GM20000 (cell line): Measurements from ENCODE around the gene PKD1.

Experiments used
- DNase-seq: peaks from one replicate; pipeline ENCODE4 v3.0.0; 2012; ENCODE audit warnings: low spot score
- TF ChIP-seq, protein P1 (sequence below): IDR thresholded peaks from 2 replicates; pipeline ENCODE4 v1.5.1; 2012; ENCODE audit warnings: mild to moderate bottlenecking, control low read depth; ENCODE audit errors: extremely low read depth, missing control alignments

Gene PKD1

DNA sequence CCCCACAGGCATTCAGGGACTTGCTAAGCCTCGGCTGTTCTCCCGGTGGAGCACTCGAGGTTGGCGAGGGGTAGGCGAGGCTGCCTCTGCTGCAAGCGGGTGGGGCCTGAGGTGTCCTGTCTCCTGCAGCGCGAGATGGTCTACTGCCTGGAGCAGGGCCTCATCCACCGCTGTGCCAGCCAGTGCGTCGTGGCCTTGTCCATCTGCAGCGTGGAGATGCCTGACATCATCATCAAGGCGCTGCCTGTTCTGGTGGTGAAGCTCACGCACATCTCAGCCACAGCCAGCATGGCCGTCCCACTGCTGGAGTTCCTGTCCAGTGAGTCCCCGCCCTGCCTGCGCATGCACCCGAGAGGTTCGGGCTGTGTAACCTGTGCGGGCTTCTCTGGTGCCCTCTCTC lies 61.6 kb downstream of the PKD1 start:
- TF ChIP-seq, protein P1, sequence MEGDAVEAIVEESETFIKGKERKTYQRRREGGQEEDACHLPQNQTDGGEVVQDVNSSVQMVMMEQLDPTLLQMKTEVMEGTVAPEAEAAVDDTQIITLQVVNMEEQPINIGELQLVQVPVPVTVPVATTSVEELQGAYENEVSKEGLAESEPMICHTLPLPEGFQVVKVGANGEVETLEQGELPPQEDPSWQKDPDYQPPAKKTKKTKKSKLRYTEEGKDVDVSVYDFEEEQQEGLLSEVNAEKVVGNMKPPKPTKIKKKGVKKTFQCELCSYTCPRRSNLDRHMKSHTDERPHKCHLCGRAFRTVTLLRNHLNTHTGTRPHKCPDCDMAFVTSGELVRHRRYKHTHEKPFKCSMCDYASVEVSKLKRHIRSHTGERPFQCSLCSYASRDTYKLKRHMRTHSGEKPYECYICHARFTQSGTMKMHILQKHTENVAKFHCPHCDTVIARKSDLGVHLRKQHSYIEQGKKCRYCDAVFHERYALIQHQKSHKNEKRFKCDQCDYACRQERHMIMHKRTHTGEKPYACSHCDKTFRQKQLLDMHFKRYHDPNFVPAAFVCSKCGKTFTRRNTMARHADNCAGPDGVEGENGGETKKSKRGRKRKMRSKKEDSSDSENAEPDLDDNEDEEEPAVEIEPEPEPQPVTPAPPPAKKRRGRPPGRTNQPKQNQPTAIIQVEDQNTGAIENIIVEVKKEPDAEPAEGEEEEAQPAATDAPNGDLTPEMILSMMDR, result no peak
- DNase-seq, result no peak

DNA sequence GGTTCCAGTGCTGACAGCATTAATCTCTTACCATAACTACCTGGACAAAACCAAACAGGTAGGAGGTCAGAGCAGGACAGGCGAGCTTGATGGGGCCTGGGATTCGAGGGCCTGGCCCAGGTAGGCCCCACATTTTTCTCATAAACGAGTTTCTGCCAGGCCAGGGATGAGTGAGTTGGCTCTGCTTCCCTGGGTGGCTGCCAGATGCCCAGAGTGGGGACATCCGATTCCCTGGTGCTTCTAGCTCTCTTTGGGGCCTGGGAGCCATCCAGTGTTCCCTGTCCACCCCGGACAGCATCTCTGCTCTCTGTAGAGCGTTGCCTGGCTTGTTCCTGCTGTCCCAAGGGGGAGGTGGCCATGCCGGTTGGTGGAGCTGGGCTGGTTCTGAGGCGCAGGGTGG lies 62.8 kb downstream of the PKD1 start:
- TF ChIP-seq, protein P1, result no peak
- no peak for DNase-seq

DNA sequence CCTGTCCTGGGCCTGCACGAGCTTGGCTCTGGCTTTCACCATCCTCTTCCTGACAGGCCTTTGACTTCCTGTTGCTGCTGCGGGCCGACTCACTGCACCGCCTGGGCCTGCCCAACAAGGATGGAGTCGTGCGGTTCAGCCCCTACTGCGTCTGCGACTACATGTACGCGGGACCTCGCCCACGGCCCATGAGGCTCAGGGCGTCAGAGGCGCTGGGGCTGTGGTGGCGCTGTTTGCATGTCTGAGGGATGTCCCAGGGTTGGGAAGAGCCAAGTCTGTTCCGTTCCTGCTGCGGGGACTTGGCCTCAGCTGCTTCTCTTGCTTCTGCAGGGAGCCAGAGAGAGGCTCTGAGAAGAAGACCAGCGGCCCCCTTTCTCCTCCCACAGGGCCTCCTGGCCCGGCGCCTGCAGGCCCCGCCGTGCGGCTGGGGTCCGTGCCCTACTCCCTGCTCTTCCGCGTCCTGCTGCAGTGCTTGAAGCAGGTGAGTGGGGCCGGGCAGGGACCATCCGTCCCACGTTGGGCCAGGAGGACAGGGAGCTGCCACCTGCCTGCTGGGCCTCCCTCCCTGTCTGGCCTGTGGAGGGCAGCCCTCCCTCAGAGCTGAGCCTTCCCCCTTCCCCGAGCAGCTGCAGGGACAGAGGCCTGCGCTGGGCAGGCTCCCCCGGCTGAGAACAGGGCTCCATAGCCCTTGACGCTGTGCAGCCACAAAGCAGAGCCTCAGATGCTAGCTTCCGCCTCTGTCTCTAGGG lies 64.1 kb downstream of the PKD1 start:
- no peak for DNase-seq

DNA sequence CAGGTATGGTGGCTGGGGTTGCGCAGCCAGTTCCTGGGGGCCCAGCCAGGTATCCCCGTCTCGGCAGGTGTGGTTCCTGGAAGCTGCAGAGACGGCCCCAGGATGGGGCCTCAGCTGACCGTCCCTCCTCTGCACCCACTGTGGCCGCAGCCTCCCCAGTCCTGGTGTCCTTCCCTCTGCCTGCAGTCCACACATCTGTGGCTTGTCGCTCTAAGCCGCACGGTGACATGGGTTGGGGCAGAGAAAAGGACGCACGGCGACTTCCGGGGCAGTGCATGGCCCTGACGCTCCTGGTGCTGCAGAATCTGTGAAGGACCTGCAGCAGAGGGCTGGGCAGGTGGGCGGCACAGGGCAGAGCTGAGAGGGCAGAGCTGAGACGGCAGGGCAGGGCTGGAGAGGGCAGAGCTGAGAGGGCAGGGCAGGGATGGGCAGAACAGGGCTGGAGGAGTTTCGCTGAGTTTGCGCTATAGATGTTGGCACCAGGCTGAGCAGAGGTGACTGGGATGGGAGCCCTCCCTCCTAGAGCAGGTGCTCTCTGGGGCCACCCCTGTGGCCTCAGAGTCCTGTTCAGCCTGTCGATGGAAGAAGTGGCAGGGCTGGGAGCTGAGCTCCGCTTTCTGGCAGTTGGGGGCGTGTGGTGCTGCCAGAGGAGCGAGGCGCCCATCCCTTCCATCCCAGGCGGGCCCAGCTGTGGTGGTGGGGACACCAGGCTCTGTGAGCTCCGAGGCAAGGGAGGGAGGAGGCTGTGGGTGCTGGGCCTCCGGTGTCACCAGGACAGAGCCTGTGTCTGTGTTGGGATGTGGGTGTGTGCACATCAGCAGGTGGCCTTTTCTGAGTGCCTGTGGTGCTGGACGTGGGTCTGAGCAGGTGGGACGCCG lies 64.9 kb downstream of the PKD1 start:
- no peak for DNase-seq
- TF ChIP-seq, protein P1, result no peak

More for the DNA sequence above, 64.1 kb downstream of the PKD1 start:
- TF ChIP-seq, protein P1, result no peak

DNA sequence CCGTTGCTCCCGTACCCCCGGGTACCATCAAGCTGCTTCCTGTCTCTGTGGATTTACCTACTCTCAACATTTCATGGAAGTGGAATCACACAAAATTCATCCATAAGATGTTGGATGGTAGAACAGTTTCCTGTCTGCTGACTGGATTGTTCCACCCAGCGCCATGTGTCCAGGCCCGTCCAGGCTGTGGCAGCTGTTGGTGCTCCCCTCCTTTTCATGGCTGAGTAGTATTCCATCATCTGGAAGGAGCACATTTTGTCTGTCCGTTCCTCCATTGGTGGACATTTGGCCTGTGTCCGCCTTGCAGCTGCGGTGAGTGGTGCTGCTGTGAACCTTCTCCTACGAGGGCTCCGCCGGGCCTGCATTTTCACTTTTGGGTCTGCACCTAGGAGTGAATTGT lies 69.6 kb downstream of the PKD1 start:
- no peak for DNase-seq
- TF ChIP-seq, protein P1, result no peak

DNA sequence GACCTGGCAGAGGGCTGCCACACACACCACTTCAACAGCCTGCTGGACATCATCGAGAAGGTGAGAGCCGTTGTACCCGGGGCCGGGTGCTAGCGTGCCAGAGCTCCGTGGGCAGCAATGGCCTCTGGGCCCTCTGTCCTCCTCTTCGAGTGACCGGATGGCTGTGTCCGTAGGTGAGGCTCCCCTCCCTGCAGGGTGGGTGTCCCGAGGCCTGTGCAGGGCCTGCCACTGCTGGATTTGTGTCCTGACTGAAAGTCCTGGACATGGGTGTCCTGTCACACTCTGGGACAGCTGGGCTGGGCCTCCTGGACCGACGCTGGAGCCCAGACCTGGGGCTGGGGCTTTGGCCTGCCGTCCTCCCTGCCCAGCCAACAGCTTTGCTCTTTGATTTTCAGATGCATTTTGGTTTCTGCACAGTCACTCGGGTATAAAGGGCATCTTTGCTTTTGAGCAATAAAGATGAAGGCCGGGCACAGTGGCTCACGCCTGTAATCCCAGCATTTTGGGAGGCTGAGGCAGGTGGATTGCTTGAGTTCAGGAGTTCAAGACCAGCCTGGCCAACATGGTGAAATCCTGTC lies 71.2 kb downstream of the PKD1 start:
- TF ChIP-seq, protein P1, result no peak
- no peak for DNase-seq

DNA sequence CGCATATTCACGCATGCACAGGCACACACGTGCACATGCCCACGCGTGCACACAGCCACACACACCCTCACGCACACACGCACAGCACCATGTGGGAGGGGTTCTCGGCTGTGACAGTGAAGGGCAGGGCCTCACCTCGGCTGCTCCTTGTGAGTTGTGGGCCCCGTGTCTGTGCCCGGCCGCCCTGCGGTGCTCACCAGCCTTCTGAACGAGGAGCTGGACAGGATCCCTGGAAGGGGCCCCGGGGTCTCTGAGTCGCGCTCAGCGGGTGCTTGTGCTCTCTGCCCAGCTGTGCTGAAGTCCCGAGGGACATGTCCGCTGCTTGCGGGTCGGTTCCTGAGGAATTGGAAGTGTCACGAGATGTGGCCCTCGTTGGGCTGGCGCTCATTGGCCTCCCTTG lies 71.8 kb downstream of the PKD1 start:
- TF ChIP-seq, protein P1, result no peak
- no peak for DNase-seq
